ENCODE data around the gene MRPS11.
"Not testable (repeated sequence)": the region's sequence is repeated elsewhere in the genome, so short reads cannot be mapped to it uniquely, and the experiment has no call there.

Gene MRPS11

DNA sequence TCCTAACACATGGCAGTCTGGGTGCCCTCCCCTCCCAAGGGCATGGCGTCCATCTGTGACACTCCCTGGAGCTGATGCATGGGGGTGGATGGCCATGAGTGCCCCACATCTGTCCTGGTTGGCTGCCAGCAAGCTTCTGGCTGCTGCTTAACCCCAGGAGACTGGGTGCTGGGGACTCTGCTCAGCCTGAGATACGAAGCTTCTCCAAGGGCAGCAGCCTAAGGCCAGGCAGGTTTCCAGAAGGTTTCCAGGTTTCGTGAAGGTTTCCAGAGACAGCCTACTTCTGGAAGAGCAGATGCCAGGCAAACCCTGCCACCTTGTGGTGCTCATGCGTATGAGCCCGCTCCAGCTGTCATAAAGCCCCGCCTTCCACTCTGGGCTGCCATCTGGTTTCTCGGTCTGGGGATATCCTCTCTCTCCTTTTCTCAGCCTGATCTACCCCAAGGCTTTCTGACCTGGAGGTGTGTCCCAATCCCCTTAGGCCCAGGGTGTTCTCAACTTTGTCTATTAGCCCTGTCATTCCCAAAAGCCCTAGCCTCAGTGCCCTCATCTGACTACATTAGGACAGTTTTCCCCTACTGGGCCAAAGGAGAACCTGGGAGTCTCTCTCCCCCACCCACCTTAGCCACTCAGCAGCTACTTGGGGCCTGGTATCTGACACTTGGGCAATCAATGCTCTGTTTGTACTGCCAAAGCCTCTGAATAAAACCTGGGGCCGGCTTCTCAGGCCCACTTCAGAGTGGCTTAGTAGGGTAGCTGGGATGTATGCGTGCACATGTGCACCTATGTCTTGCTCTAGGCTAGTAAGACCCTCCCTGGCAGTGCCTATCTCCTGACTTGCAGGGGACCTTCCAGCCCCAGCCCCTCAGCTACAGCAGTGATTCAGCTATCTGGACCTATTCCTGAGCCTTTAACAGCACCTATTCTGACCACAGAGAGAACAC lies 12.4 kb upstream of the MRPS11 start:
- H3K9ac ChIP-seq (ENCODE audit: low read depth, low read length) = no peak overlapping the region
- H3K27ac ChIP-seq (ENCODE audit: low read depth, low read length) = no peak overlapping the region
- H3K4me1 ChIP-seq (ENCODE audit: control insufficient read depth, insufficient read depth, low read length) = no peaks in the 10 kb centered on the region
- H3K27me3 ChIP-seq (ENCODE audit: control insufficient read depth, insufficient read depth, low read length) = no peaks in the 10 kb centered on the region; the same call in 1 of the 2 replicates
- no peak overlapping the region for H3K4me3 ChIP-seq (ENCODE audit: low read depth, low read length)
- no peaks in the 10 kb centered on the region for H3K9me3 ChIP-seq (ENCODE audit: control insufficient read depth, insufficient read depth, low read length)
- H3K36me3 ChIP-seq (ENCODE audit: control insufficient read depth, insufficient read depth, low read length) = peaks cover 30% of the 10 kb centered on the region

DNA sequence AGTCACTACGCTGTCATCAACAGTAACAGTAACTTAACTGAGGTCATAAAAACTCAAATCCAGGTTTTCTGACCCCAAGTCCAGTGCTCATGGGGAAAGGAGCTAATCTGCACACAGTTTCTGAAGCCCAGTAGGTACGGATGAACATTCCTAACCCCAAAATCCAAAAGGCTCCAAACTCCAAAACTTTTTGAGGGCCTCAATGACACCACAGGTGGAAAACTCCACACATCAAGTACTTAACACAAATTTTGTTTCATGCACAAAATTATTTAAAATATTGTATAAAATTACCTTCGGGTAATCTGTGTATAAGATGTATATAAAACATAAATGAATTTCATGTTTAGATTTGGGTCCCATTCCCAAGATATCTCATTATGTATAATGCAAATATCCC lies 10.8 kb upstream of the MRPS11 start:
- peaks cover 46% of the 10 kb centered on the region for H3K36me3 ChIP-seq (ENCODE audit: control insufficient read depth, insufficient read depth, low read length)

DNA sequence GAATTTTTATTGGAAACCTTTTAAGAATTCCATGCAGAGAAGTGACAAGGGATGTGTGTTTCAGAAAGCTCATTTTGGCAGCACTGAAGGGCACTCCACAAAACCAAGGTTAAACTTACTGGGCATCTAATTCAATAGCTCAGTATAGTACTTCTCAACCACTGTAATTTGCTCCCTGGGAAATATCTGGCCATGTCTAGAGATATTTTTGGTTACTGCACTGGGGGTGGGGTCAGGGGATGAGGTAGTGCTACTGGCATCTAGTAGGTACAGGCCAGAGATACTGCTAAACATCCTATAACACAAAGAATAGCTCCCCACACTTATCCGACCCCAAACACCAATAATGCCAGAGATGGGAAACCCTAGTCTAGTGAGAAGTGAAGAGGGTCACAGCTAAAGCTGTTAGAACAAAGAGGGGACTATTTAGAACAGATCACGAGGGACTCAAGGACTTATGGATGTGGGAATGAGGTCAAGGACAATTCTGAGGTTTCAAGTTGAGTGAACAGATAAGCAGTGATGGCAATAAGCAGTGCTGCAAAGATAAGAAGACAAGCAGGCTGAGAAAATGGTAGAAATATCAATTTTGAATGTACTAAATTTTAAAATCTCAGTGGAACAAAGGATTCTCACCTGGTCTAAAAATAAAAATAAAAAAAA lies 3.5 kb upstream of the MRPS11 start:
- Histone ChIP-seq H3K27me3 (ENCODE audit: control insufficient read depth, insufficient read depth, low read length) (no peaks in the 10 kb centered on the region), H3K9me3 (ENCODE audit: control insufficient read depth, insufficient read depth, low read length) (no peaks in the 10 kb centered on the region), H3K4me1 (ENCODE audit: control insufficient read depth, insufficient read depth, low read length) (peaks cover 4% of the 10 kb centered on the region; the same call in 1 of the 2 replicates), H3K4me3 (ENCODE audit: low read depth, low read length) (no peak overlapping the region), H3K36me3 (ENCODE audit: control insufficient read depth, insufficient read depth, low read length) (peaks cover 66% of the 10 kb centered on the region), H3K27ac (ENCODE audit: low read depth, low read length) (no peak overlapping the region), H3K9ac (ENCODE audit: low read depth, low read length) (no peak overlapping the region)

More for the DNA sequence above, 10.8 kb upstream of the MRPS11 start:
- Histone ChIP-seq H3K9ac (ENCODE audit: low read depth, low read length) (no peak overlapping the region), H3K27ac (ENCODE audit: low read depth, low read length) (no peak overlapping the region), H3K4me3 (ENCODE audit: low read depth, low read length) (no peak overlapping the region), H3K4me1 (ENCODE audit: control insufficient read depth, insufficient read depth, low read length) (no peaks in the 10 kb centered on the region), H3K9me3 (ENCODE audit: control insufficient read depth, insufficient read depth, low read length) (no peaks in the 10 kb centered on the region), H3K27me3 (ENCODE audit: control insufficient read depth, insufficient read depth, low read length) (no peaks in the 10 kb centered on the region)

DNA sequence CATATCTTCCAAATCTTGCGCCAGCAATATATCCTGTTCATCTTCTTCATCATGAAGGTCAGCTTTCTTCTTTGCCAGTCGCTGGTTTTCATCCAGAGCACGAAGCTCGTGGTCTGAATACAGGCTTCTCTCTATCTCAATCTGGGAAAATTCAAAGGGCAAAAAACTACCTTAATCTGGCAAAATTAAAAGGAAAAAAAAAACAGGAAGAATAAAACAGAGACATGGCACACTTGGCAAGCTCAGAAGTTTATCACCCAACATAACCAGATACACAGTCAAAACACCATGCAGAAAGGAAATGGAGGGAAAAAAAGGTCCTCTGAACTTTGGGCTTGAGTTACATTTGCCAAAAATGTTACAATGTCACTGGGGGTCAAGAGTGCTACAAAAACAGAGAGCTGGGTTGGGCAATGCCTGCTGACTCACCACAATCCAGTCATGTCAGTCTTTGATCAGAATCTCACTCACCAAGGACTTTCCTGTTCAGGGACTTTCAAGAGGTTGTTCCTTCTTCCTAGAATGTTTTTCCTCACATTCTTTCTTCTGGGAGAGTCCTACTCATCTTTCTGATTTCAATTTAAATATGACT lies 1.8 kb upstream of the MRPS11 start:
- H3K27me3 ChIP-seq (ENCODE audit: control insufficient read depth, insufficient read depth, low read length) = no peaks in the 10 kb centered on the region
- peaks cover 56% of the 10 kb centered on the region for H3K36me3 ChIP-seq (ENCODE audit: control insufficient read depth, insufficient read depth, low read length)
- H3K27ac ChIP-seq (ENCODE audit: low read depth, low read length) = no peak overlapping the region
- no peak overlapping the region for H3K9ac ChIP-seq (ENCODE audit: low read depth, low read length)
- H3K4me1 ChIP-seq (ENCODE audit: control insufficient read depth, insufficient read depth, low read length) = peaks cover 4% of the 10 kb centered on the region; the same call in 1 of the 2 replicates
- 0 out of 2 replicates have a peak overlapping the region, but pooled peaks have one; percentile 96 for H3K4me3 ChIP-seq (ENCODE audit: low read depth, low read length)
- no peaks in the 10 kb centered on the region for H3K9me3 ChIP-seq (ENCODE audit: control insufficient read depth, insufficient read depth, low read length)

DNA sequence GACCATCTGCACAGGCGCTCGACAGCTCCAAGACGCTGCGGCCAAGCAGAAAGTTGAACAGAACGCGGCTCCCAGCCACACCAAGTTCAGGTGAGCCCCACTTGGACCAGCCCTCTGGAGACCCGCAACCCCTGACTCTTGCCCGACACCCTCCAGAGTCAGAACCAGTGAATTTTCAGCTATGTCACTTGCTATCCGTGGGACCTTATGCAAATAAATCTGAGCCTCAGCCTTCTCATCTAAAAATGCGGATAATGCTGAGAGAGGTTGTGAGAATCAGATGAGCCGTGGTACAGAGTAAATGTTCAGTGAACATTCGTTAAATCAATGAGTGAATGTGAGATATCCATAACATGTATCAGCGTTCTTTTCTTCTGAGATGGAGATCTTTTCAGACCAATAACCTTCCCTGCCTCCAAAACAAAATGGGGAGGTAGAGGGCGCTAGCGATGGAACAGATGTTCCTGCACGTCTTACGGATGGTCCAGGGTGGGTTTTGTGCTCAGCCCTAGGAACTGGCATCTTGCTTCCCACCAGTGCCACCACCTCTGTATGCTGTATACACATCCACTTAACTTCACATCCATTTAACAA lies 524 bp downstream of the MRPS11 start:
- Histone ChIP-seq H3K27me3 (ENCODE audit: control insufficient read depth, insufficient read depth, low read length) (no peaks in the 10 kb centered on the region), H3K4me1 (ENCODE audit: control insufficient read depth, insufficient read depth, low read length) (peaks cover 4% of the 10 kb centered on the region; the same call in 1 of the 2 replicates), H3K9me3 (ENCODE audit: control insufficient read depth, insufficient read depth, low read length) (no peaks in the 10 kb centered on the region), H3K36me3 (ENCODE audit: control insufficient read depth, insufficient read depth, low read length) (peaks cover 46% of the 10 kb centered on the region), H3K4me3 (ENCODE audit: low read depth, low read length) (peak overlapping the region; percentile 96), H3K9ac (ENCODE audit: low read depth, low read length) (peak overlapping the region; percentile 98), H3K27ac (ENCODE audit: low read depth, low read length) (peak overlapping the region; percentile 91)

DNA sequence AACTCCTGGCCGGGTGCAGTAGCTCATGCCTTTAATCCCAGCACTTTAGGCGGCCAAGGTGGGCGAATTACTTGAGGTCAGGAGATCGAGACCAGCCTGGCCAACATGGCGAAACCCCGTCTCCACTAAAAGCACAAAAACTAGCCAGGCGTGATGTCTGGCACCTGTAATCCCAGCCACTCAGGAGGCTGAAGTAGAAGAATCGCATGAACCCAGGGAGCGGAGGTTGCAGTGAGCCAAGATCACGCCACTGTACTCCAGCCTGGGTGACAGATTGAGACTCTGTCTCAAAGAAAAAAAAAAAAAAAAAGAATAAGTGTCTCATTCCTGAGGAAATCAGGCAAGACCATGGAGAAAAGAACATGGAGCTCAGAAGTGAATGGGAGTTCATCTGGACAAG lies 1.2 kb downstream of the MRPS11 start:
- not testable (repeated sequence) for H3K4me3 ChIP-seq (ENCODE audit: low read depth, low read length); H3K9me3 ChIP-seq (ENCODE audit: control insufficient read depth, insufficient read depth, low read length); H3K4me1 ChIP-seq (ENCODE audit: control insufficient read depth, insufficient read depth, low read length); H3K27ac ChIP-seq (ENCODE audit: low read depth, low read length); H3K27me3 ChIP-seq (ENCODE audit: control insufficient read depth, insufficient read depth, low read length); H3K9ac ChIP-seq (ENCODE audit: low read depth, low read length)
- H3K36me3 ChIP-seq (ENCODE audit: control insufficient read depth, insufficient read depth, low read length) = peaks cover 45% of the 10 kb centered on the region

DNA sequence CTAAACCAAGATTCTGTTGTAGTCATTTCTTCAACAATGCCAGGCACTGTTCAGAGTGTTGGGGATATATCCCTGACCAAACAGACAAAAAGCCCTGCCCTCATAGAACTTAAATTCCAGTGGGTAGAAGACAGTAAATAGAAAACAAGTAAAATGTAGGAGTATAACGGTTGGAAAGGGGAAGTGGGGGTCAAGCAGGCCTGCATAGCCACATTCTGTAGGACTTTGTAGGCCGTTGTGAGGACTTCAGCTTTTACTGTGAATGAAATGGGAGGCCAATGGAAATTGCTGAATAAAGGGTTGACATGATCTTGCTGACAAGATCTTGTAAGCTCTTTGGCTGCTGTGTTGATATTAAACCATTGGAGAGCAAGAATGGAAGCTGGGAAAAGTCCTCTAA lies 1.8 kb downstream of the MRPS11 start:
- Histone ChIP-seq H3K4me1 (ENCODE audit: control insufficient read depth, insufficient read depth, low read length) (peaks cover 4% of the 10 kb centered on the region; the same call in 1 of the 2 replicates), H3K9me3 (ENCODE audit: control insufficient read depth, insufficient read depth, low read length) (no peaks in the 10 kb centered on the region), H3K27ac (ENCODE audit: low read depth, low read length) (no peak overlapping the region), H3K9ac (ENCODE audit: low read depth, low read length) (no peak overlapping the region), H3K27me3 (ENCODE audit: control insufficient read depth, insufficient read depth, low read length) (no peaks in the 10 kb centered on the region), H3K36me3 (ENCODE audit: control insufficient read depth, insufficient read depth, low read length) (peaks cover 39% of the 10 kb centered on the region), H3K4me3 (ENCODE audit: low read depth, low read length) (no peak overlapping the region)

DNA sequence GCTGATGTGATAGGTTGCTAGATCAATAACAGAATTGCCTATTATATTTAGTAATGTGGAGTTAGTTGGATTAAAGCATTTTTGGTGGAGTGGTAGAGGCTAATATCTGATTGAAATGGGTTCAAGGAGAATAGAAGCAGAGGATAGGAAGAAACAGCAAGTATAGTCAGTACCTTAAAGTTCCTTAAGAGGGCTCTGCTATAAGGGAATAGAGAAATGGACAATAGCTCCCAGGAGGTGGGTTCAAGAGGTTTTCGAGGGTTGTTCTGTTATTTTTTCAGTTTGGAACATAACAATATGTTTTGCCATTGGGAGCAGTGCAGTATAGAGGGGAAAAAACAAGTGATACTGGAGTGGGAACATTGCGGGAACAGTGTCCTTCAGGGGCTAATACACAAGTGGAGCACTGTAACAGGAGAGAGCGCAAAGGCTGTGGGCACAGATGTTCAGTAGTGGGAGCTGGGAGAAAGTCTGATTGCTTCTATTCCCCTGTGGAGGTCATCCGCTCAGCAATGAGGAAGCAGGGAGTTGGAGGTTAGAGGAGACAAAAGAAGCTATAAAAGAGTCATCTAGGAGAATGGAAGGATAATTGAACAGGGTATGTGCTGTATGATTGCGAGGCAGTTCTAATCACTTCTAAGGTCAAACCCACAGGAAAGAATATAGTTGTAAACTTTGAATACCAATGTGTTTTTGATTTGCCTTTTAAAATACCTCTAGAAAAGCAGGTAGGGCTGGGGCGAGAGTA lies 3.3 kb downstream of the MRPS11 start:
- peaks cover 34% of the 10 kb centered on the region for H3K36me3 ChIP-seq (ENCODE audit: control insufficient read depth, insufficient read depth, low read length)
- H3K27me3 ChIP-seq (ENCODE audit: control insufficient read depth, insufficient read depth, low read length) = no peaks in the 10 kb centered on the region
- peaks cover 4% of the 10 kb centered on the region; the same call in 1 of the 2 replicates for H3K4me1 ChIP-seq (ENCODE audit: control insufficient read depth, insufficient read depth, low read length)
- H3K27ac ChIP-seq (ENCODE audit: low read depth, low read length) = no peak overlapping the region
- no peaks in the 10 kb centered on the region for H3K9me3 ChIP-seq (ENCODE audit: control insufficient read depth, insufficient read depth, low read length)
- no peak overlapping the region for H3K4me3 ChIP-seq (ENCODE audit: low read depth, low read length)
- no peak overlapping the region for H3K9ac ChIP-seq (ENCODE audit: low read depth, low read length)

DNA sequence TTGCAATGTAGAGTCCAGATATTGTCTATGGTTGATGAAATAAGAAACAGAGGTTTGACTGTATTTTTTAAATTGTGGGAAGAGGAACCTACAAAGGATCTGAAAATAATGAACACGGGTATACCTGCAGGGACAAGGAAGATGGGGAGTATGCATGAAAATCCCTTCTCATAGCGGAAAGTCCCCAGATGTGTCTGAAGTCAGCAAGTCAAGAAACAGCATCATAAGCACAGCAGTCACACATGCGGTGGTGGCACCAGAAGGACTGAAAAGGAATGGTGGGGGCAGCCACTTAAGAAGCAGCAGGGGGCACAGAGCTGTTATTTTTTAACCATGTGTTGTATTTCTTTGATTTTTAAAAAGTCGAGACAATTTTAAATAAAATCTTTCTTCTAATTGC lies 4.7 kb downstream of the MRPS11 start:
- Histone ChIP-seq H3K27me3 (ENCODE audit: control insufficient read depth, insufficient read depth, low read length) (no peaks in the 10 kb centered on the region), H3K4me3 (ENCODE audit: low read depth, low read length) (no peak overlapping the region), H3K9ac (ENCODE audit: low read depth, low read length) (no peak overlapping the region), H3K4me1 (ENCODE audit: control insufficient read depth, insufficient read depth, low read length) (no peaks in the 10 kb centered on the region; the same call in 1 of the 2 replicates), H3K27ac (ENCODE audit: low read depth, low read length) (no peak overlapping the region), H3K36me3 (ENCODE audit: control insufficient read depth, insufficient read depth, low read length) (peaks cover 41% of the 10 kb centered on the region), H3K9me3 (ENCODE audit: control insufficient read depth, insufficient read depth, low read length) (no peaks in the 10 kb centered on the region)

DNA sequence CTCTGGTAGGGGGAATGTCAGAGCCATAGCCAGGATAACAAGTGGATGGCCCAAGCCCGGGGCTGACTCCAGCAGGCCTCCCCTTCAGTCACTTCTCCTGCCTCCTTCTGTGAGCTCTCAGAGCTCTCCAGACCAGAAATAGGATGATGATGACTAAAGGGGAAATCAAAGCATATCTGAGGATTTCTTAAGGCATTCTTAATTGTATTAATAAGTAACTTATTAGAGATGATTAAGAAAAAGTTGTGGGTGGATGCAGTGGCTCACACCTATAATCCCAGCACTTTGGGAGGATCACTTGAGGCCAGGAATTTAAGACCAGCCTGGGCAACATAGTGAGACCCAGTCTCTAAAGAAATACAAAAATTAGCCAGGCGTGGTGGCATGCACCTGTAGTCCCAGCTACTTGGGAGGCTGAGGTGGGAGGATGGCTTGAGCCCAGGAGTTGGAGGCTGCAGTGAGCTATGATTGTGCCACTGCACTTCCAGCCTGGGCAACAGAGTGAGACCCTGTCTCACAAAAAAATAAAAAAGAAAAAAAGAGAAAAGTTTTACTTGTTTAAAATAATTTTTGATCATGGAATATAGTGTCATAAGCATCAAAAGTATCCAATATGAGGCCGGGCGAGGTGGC lies 6.3 kb downstream of the MRPS11 start:
- H3K27ac ChIP-seq (ENCODE audit: low read depth, low read length); H3K9ac ChIP-seq (ENCODE audit: low read depth, low read length); H3K9me3 ChIP-seq (ENCODE audit: control insufficient read depth, insufficient read depth, low read length); H3K4me1 ChIP-seq (ENCODE audit: control insufficient read depth, insufficient read depth, low read length); H3K4me3 ChIP-seq (ENCODE audit: low read depth, low read length); H3K27me3 ChIP-seq (ENCODE audit: control insufficient read depth, insufficient read depth, low read length): not testable (repeated sequence)
- peaks cover 55% of the 10 kb centered on the region for H3K36me3 ChIP-seq (ENCODE audit: control insufficient read depth, insufficient read depth, low read length)
